Measurements from ENCODE around the gene ZNF467.
A peak's percentile ranks its signal among the peaks of the same experiment; 100 is the strongest.

The ZNF467 gene

DNA sequence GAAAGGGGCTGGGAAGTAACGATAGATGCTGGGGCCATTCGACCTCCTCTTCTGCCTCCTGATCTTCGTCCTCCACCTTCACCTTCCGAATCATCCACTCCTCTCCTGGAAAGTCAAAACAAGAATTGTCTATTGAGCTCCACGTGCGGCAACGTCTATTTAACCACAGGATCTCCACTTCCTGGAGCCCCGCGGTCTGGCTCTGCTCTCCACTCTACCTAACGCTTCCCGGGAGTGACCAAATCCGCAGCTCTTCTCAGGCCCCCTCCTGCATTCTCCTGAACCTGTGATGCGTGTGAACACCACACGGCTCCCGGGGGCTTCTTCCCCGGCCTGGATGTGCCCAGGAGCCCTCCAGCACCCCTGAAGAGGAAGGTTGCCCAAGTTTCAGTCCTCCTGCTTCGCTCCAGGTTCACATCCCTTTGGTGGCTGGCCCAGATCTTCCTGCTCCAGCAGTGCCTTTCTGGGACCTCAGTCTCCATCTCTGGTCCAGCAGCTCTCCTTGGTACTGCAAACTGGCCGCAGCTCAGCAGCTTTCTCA is 7.2 kb downstream of the ZNF467 start:
- H2AFZ ChIP-seq (ENCODE audit: low read depth, low read length), result no peak overlapping the region
- H2BK5ac ChIP-seq (ENCODE audit: low read depth, low read length, poor library complexity, severe bottlenecking), result no peak overlapping the region
- H3K4me1 ChIP-seq (ENCODE audit: control insufficient read depth, insufficient read depth, low read depth, low read length), result peaks cover 6% of the 10 kb centered on the region
- no peak overlapping the region for H4K8ac ChIP-seq (ENCODE audit: low read length)
- no peaks in the 10 kb centered on the region for H3K9me3 ChIP-seq (ENCODE audit: control insufficient read depth, low read length)
- H3K79me1 ChIP-seq (replicated peaks; ENCODE audit: low read length, poor library complexity, severe bottlenecking), result no peaks in the 10 kb centered on the region
- no peak for DNase-seq
- no peak overlapping the region for H3K27ac ChIP-seq (ENCODE audit: low read length, poor library complexity, severe bottlenecking)
- H3K9ac ChIP-seq (ENCODE audit: low read length), result no peak overlapping the region
- no peak overlapping the region for H3K18ac ChIP-seq (ENCODE audit: low read depth in 1 of 2, low read length in 2 of 2)
- no peak overlapping the region for H3K4me2 ChIP-seq (ENCODE audit: low read length, poor library complexity, severe bottlenecking)
- no peak overlapping the region for H2BK12ac ChIP-seq (ENCODE audit: low read length in 2 of 2)
- H2BK120ac ChIP-seq (ENCODE audit: low read depth, low read length), result no peak overlapping the region
- H4K91ac ChIP-seq (ENCODE audit: low read length), result no peak overlapping the region
- H3K27me3 ChIP-seq (ENCODE audit: control insufficient read depth in 1 of 2, insufficient read depth in 1 of 2, low read length in 2 of 2), result peaks cover 88 to 94% of the 10 kb centered on the region in 2 experiments
- H2BK15ac ChIP-seq (ENCODE audit: low read depth, poor library complexity, severe bottlenecking), result no peak overlapping the region
- H2AK5ac ChIP-seq (ENCODE audit: low read length, severe bottlenecking), result no peak overlapping the region
- no peak overlapping the region for H3K23ac ChIP-seq (ENCODE audit: low read length in 2 of 2)
- H3K14ac ChIP-seq (ENCODE audit: low read length in 2 of 2), result no peak overlapping the region
- WGBS, result 24% methylated on average over 18 of the region's 18 CpGs
- peaks cover 0 to 12% of the 10 kb centered on the region in 2 experiments for H3K36me3 ChIP-seq (ENCODE audit: control insufficient read depth in 1 of 2, insufficient read depth in 2 of 2, low read depth in 1 of 2, low read length in 2 of 2)
- H3K4ac ChIP-seq (ENCODE audit: low read depth in 1 of 2, low read length in 2 of 2), result no peak overlapping the region
- H3K4me3 ChIP-seq (ENCODE audit: insufficient read depth in 1 of 2, low read depth in 1 of 2, low read length in 2 of 2), result no peak overlapping the region

DNA sequence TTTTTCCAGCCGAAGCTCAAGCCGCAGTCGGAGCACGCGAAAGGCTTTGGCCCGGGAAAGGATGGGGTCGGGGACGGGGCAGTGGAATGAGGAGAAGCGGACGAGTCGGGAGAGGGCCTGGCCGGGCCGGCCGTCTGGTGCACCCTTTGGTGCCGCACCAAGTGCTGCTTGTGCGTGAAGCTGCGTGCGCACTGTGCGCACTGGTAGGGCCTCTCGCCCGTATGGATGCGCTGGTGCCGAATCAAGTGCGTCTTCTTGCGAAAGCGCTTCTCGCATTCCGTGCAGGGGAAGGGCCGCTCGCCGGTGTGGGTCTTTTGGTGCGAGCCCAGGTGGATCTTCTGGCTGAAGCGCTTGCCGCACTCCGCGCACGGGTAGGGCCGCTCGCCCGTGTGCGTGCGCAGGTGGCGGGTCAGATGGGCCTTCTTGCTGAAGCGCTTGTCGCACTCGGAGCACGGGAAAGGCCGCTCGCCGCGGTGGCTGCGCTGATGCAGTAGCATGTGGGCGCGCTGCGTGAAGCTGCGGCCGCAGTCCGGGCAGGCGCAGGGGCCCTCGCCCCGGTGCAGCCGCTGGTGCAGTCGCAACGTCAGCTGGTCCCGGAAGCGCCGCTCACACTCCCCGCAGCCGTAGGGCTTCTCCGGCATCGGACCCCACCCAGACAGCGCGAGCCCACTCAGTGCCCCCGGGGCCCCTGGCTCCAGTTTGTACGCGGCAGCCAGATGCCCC is 7.8 kb downstream of the ZNF467 start:
- H2BK12ac ChIP-seq (ENCODE audit: low read length in 2 of 2), result no peak overlapping the region
- no peaks in the 10 kb centered on the region for H3K9me3 ChIP-seq (ENCODE audit: control insufficient read depth, low read length)
- H3K27me3 ChIP-seq (ENCODE audit: control insufficient read depth in 1 of 2, insufficient read depth in 1 of 2, low read length in 2 of 2), result peaks cover 89 to 94% of the 10 kb centered on the region in 2 experiments
- H3K4me1 ChIP-seq (ENCODE audit: control insufficient read depth, insufficient read depth, low read depth, low read length), result peaks cover 4% of the 10 kb centered on the region
- no peak overlapping the region for H4K8ac ChIP-seq (ENCODE audit: low read length)
- H2AK5ac ChIP-seq (ENCODE audit: low read length, severe bottlenecking), result no peak overlapping the region
- H2BK120ac ChIP-seq (ENCODE audit: low read depth, low read length), result no peak overlapping the region
- H3K27ac ChIP-seq (ENCODE audit: low read length, poor library complexity, severe bottlenecking), result no peak overlapping the region
- no peaks in the 10 kb centered on the region for H3K79me1 ChIP-seq (replicated peaks; ENCODE audit: low read length, poor library complexity, severe bottlenecking)
- H2AFZ ChIP-seq (ENCODE audit: low read depth, low read length), result no peak overlapping the region
- H3K23ac ChIP-seq (ENCODE audit: low read length in 2 of 2), result no peak overlapping the region
- no peak overlapping the region for H3K4me2 ChIP-seq (ENCODE audit: low read length, poor library complexity, severe bottlenecking)
- no peak overlapping the region for H4K91ac ChIP-seq (ENCODE audit: low read length)
- H3K14ac ChIP-seq (ENCODE audit: low read length in 2 of 2), result no peak overlapping the region
- H2BK15ac ChIP-seq (ENCODE audit: low read depth, poor library complexity, severe bottlenecking), result no peak overlapping the region
- peaks cover 0 to 12% of the 10 kb centered on the region in 2 experiments for H3K36me3 ChIP-seq (ENCODE audit: control insufficient read depth in 1 of 2, insufficient read depth in 2 of 2, low read depth in 1 of 2, low read length in 2 of 2)
- no peak overlapping the region for H2BK5ac ChIP-seq (ENCODE audit: low read depth, low read length, poor library complexity, severe bottlenecking)
- DNase-seq, result no peak
- H3K4me3 ChIP-seq (ENCODE audit: insufficient read depth in 1 of 2, low read depth in 1 of 2, low read length in 2 of 2), result no peak overlapping the region
- no peak overlapping the region for H3K4ac ChIP-seq (ENCODE audit: low read depth in 1 of 2, low read length in 2 of 2)
- H3K18ac ChIP-seq (ENCODE audit: low read depth in 1 of 2, low read length in 2 of 2), result no peak overlapping the region
- no peak overlapping the region for H3K9ac ChIP-seq (ENCODE audit: low read length)
- 21% methylated on average over 76 of the region's 76 CpGs for WGBS

DNA sequence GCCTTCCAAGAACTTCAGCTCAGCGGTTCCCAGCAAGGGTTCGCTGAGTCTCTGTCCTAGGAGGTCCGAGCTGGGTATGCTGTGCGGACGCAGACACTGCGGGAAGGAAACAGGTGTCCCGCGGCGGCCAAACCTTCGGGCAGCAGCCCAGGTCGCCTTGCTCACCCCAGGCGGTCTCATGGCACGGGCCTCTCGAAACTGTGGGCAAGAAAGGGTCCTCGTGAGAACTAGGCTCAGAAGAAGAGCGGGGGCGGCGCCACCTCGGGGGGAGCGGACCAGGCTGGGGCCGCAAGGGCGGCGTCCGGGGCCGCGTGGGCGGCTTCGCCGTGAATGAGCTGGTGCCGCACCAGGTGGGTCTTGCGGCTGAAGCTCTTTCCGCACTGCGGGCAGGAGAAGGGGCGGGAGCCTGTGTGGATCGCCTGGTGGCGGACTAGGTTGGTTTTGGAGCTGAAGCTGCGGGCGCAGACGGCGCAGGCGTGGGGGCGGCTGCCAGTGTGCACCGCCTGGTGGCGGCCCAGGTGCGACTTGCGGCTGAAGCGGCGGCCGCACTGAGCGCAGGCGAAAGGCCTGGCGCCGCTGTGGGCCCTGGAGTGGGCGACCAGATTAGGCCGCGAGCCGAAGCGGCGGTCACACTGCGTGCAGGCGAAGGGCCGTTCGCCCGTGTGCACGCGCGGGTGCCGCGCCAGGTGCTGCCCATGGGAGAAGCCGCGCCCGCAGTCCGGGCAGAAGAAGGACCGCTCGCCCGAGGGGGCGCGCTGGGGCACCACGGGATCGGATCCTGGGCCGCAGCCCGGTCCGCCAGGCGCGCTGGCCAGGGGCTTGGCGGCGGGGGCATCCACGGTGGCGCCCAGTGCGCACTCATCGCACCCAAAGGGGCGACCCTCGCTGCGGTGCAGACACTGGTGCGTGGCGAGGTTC is 8.6 kb downstream of the ZNF467 start:
- Histone ChIP-seq H2BK120ac (ENCODE audit: low read depth, low read length) (no peak overlapping the region), H2AFZ (ENCODE audit: low read depth, low read length) (no peak overlapping the region), H3K4ac (ENCODE audit: low read depth in 1 of 2, low read length in 2 of 2) (no peak overlapping the region), H3K4me2 (ENCODE audit: low read length, poor library complexity, severe bottlenecking) (no peak overlapping the region), H3K14ac (ENCODE audit: low read length in 2 of 2) (no peak overlapping the region), H3K23ac (ENCODE audit: low read length in 2 of 2) (peak overlapping the region in 1 of 2 experiments; percentile 73), H3K36me3 (ENCODE audit: control insufficient read depth in 1 of 2, insufficient read depth in 2 of 2, low read depth in 1 of 2, low read length in 2 of 2) (peaks cover 0 to 12% of the 10 kb centered on the region in 2 experiments), H4K91ac (ENCODE audit: low read length) (no peak overlapping the region), H3K79me1 (replicated peaks; ENCODE audit: low read length, poor library complexity, severe bottlenecking) (no peaks in the 10 kb centered on the region), H2BK12ac (ENCODE audit: low read length in 2 of 2) (no peak overlapping the region), H2BK5ac (ENCODE audit: low read depth, low read length, poor library complexity, severe bottlenecking) (no peak overlapping the region), H2AK5ac (ENCODE audit: low read length, severe bottlenecking) (no peak overlapping the region), H2BK15ac (ENCODE audit: low read depth, poor library complexity, severe bottlenecking) (no peak overlapping the region), H3K18ac (ENCODE audit: low read depth in 1 of 2, low read length in 2 of 2) (peak overlapping the region in 1 of 2 experiments; percentile 34), H3K4me3 (ENCODE audit: insufficient read depth in 1 of 2, low read depth in 1 of 2, low read length in 2 of 2) (peak overlapping the region in 1 of 2 experiments; percentile 16), H4K8ac (ENCODE audit: low read length) (no peak overlapping the region), H3K27ac (ENCODE audit: low read length, poor library complexity, severe bottlenecking) (no peak overlapping the region), H3K9me3 (ENCODE audit: control insufficient read depth, low read length) (no peaks in the 10 kb centered on the region), H3K9ac (ENCODE audit: low read length) (no peak overlapping the region), H3K4me1 (ENCODE audit: control insufficient read depth, insufficient read depth, low read depth, low read length) (peaks cover 4% of the 10 kb centered on the region), H3K27me3 (ENCODE audit: control insufficient read depth in 1 of 2, insufficient read depth in 1 of 2, low read length in 2 of 2) (peaks cover 89 to 91% of the 10 kb centered on the region in 2 experiments)
- no peak for DNase-seq
- WGBS, result 23% methylated on average over 92 of the region's 96 CpGs
